ENCODE measurements around the gene ST6GALNAC6.

DNA sequence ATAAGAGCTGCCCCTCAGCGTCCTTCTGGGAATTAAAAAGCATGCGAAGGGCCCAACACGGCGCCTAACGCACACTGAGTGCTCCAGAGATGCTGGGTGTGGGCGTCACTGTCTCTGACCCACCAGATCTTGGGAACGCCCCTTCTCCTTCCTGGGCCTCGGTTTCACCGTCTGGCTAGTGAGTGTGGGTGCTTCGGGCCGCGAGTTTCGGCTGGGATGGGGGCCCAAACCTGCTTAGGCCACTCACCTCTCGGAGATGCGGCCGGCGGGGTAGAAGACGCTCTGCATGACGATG is 27.4 kb upstream of the ST6GALNAC6 start:
- TF ChIP-seq POLR2A (IDR thresholded peaks at IDR 0.05) (no peak), POLR2AphosphoS5 (IDR thresholded peaks at IDR 0.05) (peak in 1 of 3 donors; percentile 21)

All from spleen (tissue), 3 donors.